Measurements from ENCODE around the gene SLC1A2. TPM values are rescaled to one million over a fixed set of nuclear protein-coding genes. Genes with fewer than 3 reads are reported as not detected.

Gene SLC1A2
- total and polyA plus RNA-seq, 7 experiments from 2014 or later = 0.13 to 0.69 (median 0.24) TPM; not detected in 4

DNA sequence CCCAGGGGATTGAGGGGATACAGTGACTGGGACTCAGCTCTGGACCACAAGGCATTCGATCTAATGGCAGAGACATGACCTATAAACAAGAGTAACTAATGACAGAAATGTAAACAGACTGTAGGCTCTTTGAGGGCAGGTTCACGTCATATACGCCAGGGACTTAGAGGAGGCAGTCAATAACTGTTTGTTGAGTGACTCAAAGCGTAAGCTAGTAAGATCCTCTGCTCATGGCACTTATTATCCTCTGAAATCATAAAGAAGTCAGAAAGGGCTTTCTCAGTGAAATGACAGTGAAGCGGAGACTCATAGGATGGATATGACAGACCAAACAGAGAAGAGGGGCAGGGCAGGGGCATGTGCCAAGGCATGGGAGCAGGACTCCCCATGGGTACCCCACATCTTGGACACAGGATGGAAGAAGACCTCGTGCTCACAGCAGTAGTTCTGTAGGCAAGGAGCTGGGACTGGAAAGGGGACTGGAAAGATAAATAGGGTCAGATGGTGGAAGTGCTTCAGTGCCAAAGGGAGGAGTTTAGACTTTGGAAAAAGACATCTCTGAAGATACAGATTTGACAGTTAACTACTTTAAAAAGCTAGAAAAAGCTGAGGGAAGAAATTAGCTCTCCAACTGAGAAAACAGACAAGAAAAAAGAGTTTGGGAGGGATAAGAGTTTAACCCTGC, 72.7 kb downstream of the SLC1A2 start:
- Histone ChIP-seq H3K27me3 (ENCODE audit: control insufficient read depth in 2 of 2, insufficient read depth in 2 of 2, low read length in 2 of 2) (no peaks in the 10 kb centered on the region), H3K4me3 (ENCODE audit: low read length) (no peak overlapping the region), H3K27ac (ENCODE audit: low read depth, low read length) (no peak overlapping the region), H3K36me3 (ENCODE audit: control insufficient read depth in 2 of 3, insufficient read depth in 3 of 3, low read length in 3 of 3) (no peaks in the 10 kb centered on the region), H3K4me1 (ENCODE audit: control insufficient read depth in 2 of 2, insufficient read depth in 2 of 2, low read length in 2 of 2) (peaks cover 3 to 62% of the 10 kb centered on the region in 2 donors), H3K9me3 (ENCODE audit: control insufficient read depth in 2 of 3, low read length in 3 of 3) (no peaks in the 10 kb centered on the region)
- Mint-ChIP-seq H3K27me3 (peaks cover 0 to 2% (median 0%) of the 10 kb centered on the region in 5 donors), H3K9me3 (peaks cover 0 to 3% (median 0%) of the 10 kb centered on the region in 11 donors), H3K27ac (peak overlapping the region in 8 of 9 donors; percentile 17 to 97 (median 75)), H3K4me3 (peak overlapping the region in 4 of 10 donors; percentile 29 to 56 (median 43)), H3K36me3 (peaks cover 0 to 23% (median 0%) of the 10 kb centered on the region in 5 donors), H3K4me1 (peaks cover 47 to 94% (median 81%) of the 10 kb centered on the region in 7 donors)
- ChIA-PET POLR2A (interaction anchor here (0.7 to 1.6 kb wide), 6 partner anchors 16 to 207 kb away, joined by 3 to 4 read pairs (median 3); no protein-coding TSS in a partner anchor), CTCF (no interaction called here)
- ATAC-seq (no peak), DNase-seq (no peak)
- intact Hi-C loops (cut with micrococcal nuclease) = loop anchor here in 1 of 2 donors (5.0 kb wide), 1 partner anchor 39 kb away; no protein-coding TSS in a partner anchor

DNA sequence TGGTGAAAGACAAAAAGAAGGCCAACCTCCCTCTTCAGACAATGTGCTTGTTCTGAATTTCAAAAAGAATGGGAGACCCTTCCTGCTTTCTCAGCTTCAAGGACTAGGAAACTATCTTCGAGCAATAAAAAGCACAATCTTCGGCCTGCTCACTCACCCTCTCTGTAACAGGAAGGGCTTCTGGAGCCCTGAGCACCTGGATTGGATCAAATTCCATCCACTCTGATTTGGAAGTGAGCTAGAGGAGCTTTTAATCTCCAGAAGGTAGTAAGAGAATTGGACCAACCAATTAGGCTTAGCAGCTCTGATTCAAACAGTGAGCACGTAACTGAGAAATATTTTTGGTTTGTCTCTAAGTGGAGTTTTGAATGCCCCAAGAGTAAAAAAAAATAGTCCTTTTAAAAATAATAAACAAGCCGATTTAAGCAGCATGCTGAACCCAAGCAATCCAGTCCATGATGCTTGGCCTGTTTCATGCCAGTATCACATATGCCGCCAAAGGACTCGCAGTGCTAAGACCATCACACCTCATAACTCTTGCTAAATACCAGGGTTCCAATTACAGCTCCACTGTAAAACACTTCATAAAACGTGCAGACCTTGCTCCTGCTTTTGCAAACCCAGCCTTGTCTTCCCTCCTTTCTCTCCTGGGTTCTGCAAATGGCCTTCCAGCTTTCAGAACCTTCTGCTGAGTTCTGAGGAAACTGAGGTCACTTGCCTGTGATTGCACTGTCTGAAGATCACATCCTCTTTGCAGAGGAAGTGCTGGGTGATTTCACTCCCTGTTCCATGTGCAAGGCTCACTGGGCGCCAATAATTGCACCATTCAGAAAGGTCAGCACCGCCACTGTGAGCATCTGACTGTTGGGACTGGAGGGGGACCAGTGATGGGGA, 74.4 kb downstream of the SLC1A2 start:
- POLR2A ChIA-PET = interaction anchor here (0.6 to 1.6 kb wide), 5 partner anchors 10 to 410 kb away, joined by 3 to 8 read pairs (median 4); no protein-coding TSS in a partner anchor
- no peak overlapping the region for H3K4me3 ChIP-seq (ENCODE audit: low read length)
- H3K27ac ChIP-seq (ENCODE audit: low read depth, low read length) = no peak overlapping the region
- ATAC-seq = peak; percentile 56
- H3K4me1 Mint-ChIP-seq = peaks cover 45 to 96% (median 74%) of the 10 kb centered on the region in 7 donors
- H3K27me3 ChIP-seq (ENCODE audit: control insufficient read depth in 2 of 2, insufficient read depth in 2 of 2, low read length in 2 of 2) = no peaks in the 10 kb centered on the region
- peaks cover 0 to 3% (median 0%) of the 10 kb centered on the region in 11 donors for H3K9me3 Mint-ChIP-seq
- peaks cover 3 to 58% of the 10 kb centered on the region in 2 donors for H3K4me1 ChIP-seq (ENCODE audit: control insufficient read depth in 2 of 2, insufficient read depth in 2 of 2, low read length in 2 of 2)
- H3K4me3 Mint-ChIP-seq = peak overlapping the region in 8 of 10 donors; percentile 15 to 63 (median 28)
- H3K36me3 Mint-ChIP-seq = peaks cover 0 to 21% (median 0%) of the 10 kb centered on the region in 5 donors
- peak overlapping the region in 7 of 9 donors; percentile 5 to 79 (median 66) for H3K27ac Mint-ChIP-seq
- peaks cover 0 to 2% (median 0%) of the 10 kb centered on the region in 5 donors for H3K27me3 Mint-ChIP-seq
- H3K9me3 ChIP-seq (ENCODE audit: control insufficient read depth in 2 of 3, low read length in 3 of 3) = no peaks in the 10 kb centered on the region
- CTCF ChIA-PET = interaction anchor here (0.6 to 1.4 kb wide), 4 partner anchors 12 to 40 kb away, joined by 3 to 6 read pairs (median 3); no protein-coding TSS in a partner anchor
- DNase-seq = no peak
- intact Hi-C loops (cut with micrococcal nuclease) = loop anchor here (5.0 kb wide), 2 partner anchors 38 to 333 kb away; no protein-coding TSS in a partner anchor
- H3K36me3 ChIP-seq (ENCODE audit: control insufficient read depth in 2 of 3, insufficient read depth in 3 of 3, low read length in 3 of 3) = no peaks in the 10 kb centered on the region

DNA sequence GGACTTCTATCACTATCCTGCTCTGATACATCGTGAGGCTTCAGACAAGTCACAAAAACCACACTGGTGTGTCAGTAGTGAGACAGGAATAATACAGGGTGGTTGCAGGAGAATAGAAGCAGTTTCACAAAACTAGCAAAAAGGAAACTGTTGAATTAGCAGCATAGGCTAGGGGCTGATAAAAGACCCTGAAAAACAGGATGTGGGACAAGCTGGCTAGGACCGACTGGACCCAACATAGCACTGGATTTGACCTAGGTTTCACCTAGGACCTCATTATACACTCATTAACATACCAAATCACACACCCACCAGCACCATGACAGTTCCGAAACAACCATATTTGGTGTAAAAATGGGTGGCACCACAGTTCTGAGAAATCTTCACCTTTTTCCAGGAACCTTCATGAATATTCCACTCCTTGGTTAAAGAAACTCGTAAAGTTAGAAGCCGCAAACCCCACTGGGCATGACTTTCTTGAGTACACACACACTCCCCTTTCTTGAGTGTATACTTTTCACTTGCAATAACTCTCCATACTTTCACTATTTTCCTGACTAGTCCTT, 76.2 kb downstream of the SLC1A2 start:
- peaks cover 0 to 2% (median 0%) of the 10 kb centered on the region in 5 donors for H3K27me3 Mint-ChIP-seq
- peak overlapping the region; percentile 33 to 82 (median 66) for H3K4me3 Mint-ChIP-seq
- ATAC-seq = peak; percentile 62

DNA sequence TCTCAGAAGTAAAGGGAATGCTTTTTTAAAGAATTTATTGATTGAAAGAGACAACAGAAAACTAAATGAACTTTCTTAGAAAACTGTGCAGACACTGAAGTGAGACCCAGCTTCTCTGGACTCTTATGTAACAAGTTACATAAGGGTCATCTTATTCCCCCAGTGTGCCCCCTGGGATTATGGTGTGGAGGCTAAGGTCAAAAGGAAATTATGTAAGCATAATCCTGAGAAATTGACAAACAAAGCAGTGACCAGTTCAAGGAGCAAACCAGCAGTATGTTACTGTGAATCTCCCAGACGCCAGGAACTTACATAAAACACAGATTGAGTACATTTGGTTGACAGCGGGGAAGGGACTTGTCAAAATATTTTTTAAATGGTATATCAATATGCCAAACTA, 78.6 kb downstream of the SLC1A2 start:
- Histone ChIP-seq H3K4me3 (ENCODE audit: low read length) (no peak overlapping the region), H3K36me3 (ENCODE audit: control insufficient read depth in 2 of 3, insufficient read depth in 3 of 3, low read length in 3 of 3) (no peaks in the 10 kb centered on the region), H3K9me3 (ENCODE audit: control insufficient read depth in 2 of 3, low read length in 3 of 3) (no peaks in the 10 kb centered on the region), H3K27me3 (ENCODE audit: control insufficient read depth in 2 of 2, insufficient read depth in 2 of 2, low read length in 2 of 2) (no peaks in the 10 kb centered on the region), H3K4me1 (ENCODE audit: control insufficient read depth in 2 of 2, insufficient read depth in 2 of 2, low read length in 2 of 2) (peaks cover 3 to 40% of the 10 kb centered on the region in 2 donors), H3K27ac (ENCODE audit: low read depth, low read length) (no peak overlapping the region)
- Mint-ChIP-seq H3K36me3 (peaks cover 0 to 28% (median 0%) of the 10 kb centered on the region in 5 donors), H3K4me1 (peaks cover 20 to 56% (median 43%) of the 10 kb centered on the region in 7 donors), H3K4me3 (no peak overlapping the region), H3K9me3 (peaks cover 0 to 12% (median 3%) of the 10 kb centered on the region in 11 donors), H3K27me3 (peaks cover 0 to 2% (median 0%) of the 10 kb centered on the region in 5 donors), H3K27ac (peak overlapping the region in 3 of 9 donors; percentile 14 to 60 (median 55))
- POLR2A ChIA-PET = interaction anchor here (0.6 to 2.0 kb wide), 4 partner anchors 9 to 200 kb away, joined by 4 to 7 read pairs (median 5); no protein-coding TSS in a partner anchor
- CTCF ChIA-PET = no interaction called here
- ATAC-seq (no peak), DNase-seq (no peak)
- intact Hi-C loops (cut with micrococcal nuclease) = loop anchor here (1.0 to 5.0 kb wide), 2 partner anchors 9 to 328 kb away; no protein-coding TSS in a partner anchor

More for the DNA sequence above, 76.2 kb downstream of the SLC1A2 start:
- H3K9me3 ChIP-seq (ENCODE audit: control insufficient read depth in 2 of 3, low read length in 3 of 3) = no peaks in the 10 kb centered on the region
- Mint-ChIP-seq H3K4me1 (peaks cover 29 to 80% (median 59%) of the 10 kb centered on the region in 7 donors), H3K27ac (peak overlapping the region; percentile 82 to 91 (median 85)), H3K36me3 (peaks cover 0 to 27% (median 0%) of the 10 kb centered on the region in 5 donors), H3K9me3 (peaks cover 0 to 5% (median 3%) of the 10 kb centered on the region in 11 donors)
- H3K4me3 ChIP-seq (ENCODE audit: low read length) = no peak overlapping the region
- H3K36me3 ChIP-seq (ENCODE audit: control insufficient read depth in 2 of 3, insufficient read depth in 3 of 3, low read length in 3 of 3) = no peaks in the 10 kb centered on the region
- no peaks in the 10 kb centered on the region for H3K27me3 ChIP-seq (ENCODE audit: control insufficient read depth in 2 of 2, insufficient read depth in 2 of 2, low read length in 2 of 2)
- peak in 8 of 9 donors; percentile 19 to 69 (median 54) for DNase-seq
- intact Hi-C loops (cut with micrococcal nuclease) = loop anchor here in 1 of 2 donors (1.0 to 5.0 kb wide), 9 partner anchors 12 to 427 kb away; partner anchors contain the start of genes APIP and PDHX
- POLR2A ChIA-PET = no interaction called here
- CTCF ChIA-PET = no interaction called here
- peaks cover 3 to 43% of the 10 kb centered on the region in 2 donors for H3K4me1 ChIP-seq (ENCODE audit: control insufficient read depth in 2 of 2, insufficient read depth in 2 of 2, low read length in 2 of 2)
- peak overlapping the region; percentile 2 for H3K27ac ChIP-seq (ENCODE audit: low read depth, low read length)

DNA sequence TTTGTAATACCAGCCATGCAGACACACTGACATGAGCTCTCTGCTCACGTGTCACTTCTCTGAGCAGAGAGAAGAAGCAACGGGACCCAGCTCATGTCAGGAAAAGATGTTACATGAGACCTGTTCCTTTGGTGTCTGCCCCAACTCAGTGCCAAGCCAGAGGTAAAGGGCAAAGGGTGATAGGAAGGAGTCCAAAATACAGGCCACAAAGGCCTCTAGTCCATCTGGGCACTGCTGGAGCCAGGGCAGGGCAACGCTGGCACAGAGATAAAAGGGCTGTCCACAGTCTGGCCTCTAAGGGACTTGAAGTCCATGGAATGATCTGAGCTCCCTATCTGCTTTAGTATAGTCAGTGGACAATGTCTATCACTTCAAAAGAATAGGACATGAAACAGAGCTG, 79.3 kb downstream of the SLC1A2 start:
- DNase-seq (no peak), ATAC-seq (no peak)
- Mint-ChIP-seq H3K4me3 (no peak overlapping the region), H3K27me3 (peaks cover 0 to 2% (median 0%) of the 10 kb centered on the region in 5 donors), H3K9me3 (peaks cover 0 to 12% (median 3%) of the 10 kb centered on the region in 11 donors), H3K36me3 (peaks cover 0 to 25% (median 0%) of the 10 kb centered on the region in 5 donors), H3K4me1 (peaks cover 16 to 50% (median 39%) of the 10 kb centered on the region in 7 donors), H3K27ac (peak overlapping the region in 3 of 9 donors; percentile 13 to 60 (median 30))
- peaks cover 3 to 36% of the 10 kb centered on the region in 2 donors for H3K4me1 ChIP-seq (ENCODE audit: control insufficient read depth in 2 of 2, insufficient read depth in 2 of 2, low read length in 2 of 2)
- no peak overlapping the region for H3K27ac ChIP-seq (ENCODE audit: low read depth, low read length)
- POLR2A ChIA-PET = interaction anchor here (0.6 to 2.0 kb wide), 5 partner anchors 9 to 199 kb away, joined by 3 to 7 read pairs (median 4); no protein-coding TSS in a partner anchor
- H3K27me3 ChIP-seq (ENCODE audit: control insufficient read depth in 2 of 2, insufficient read depth in 2 of 2, low read length in 2 of 2) = no peaks in the 10 kb centered on the region
- CTCF ChIA-PET = interaction anchor here (0.9 to 1.7 kb wide), 2 partner anchors 10 to 35 kb away, joined by 3 to 5 read pairs; no protein-coding TSS in a partner anchor
- intact Hi-C loops (cut with micrococcal nuclease) = loop anchor here in 1 of 2 donors (5.0 kb wide), 1 partner anchor 328 kb away; no protein-coding TSS in a partner anchor
- H3K36me3 ChIP-seq (ENCODE audit: control insufficient read depth in 2 of 3, insufficient read depth in 3 of 3, low read length in 3 of 3) = no peaks in the 10 kb centered on the region
- no peaks in the 10 kb centered on the region for H3K9me3 ChIP-seq (ENCODE audit: control insufficient read depth in 2 of 3, low read length in 3 of 3)
- no peak overlapping the region for H3K4me3 ChIP-seq (ENCODE audit: low read length)
